GM18870 (cell line): ENCODE data around the gene WDR47.
"Not testable (repeated sequence)": the region's sequence is repeated elsewhere in the genome, so short reads cannot be mapped to it uniquely, and the experiment has no call there.

Experiments used
- ATAC-seq: cut with Tn5 transposase; IDR thresholded peaks from one replicate; pipeline ENCODE4 v1.9.1; 2021; ENCODE audit warnings: moderate library complexity; ENCODE audit not compliant: unreplicated experiment

The WDR47 gene

GRCh38 chr1:109056064-109056463, 14.2 kb upstream of the WDR47 start:
- no peak for ATAC-seq

GRCh38 chr1:109052145-109052544, 10.2 kb upstream of the WDR47 start:
- not testable (repeated sequence) for ATAC-seq

- no peak for ATAC-seq
Observed at GRCh38 chr1:109050228-109050995, 8.5 kb upstream of the WDR47 start.

- ATAC-seq: no peak
Observed at GRCh38 chr1:109048335-109048734, 6.4 kb upstream of the WDR47 start.

GRCh38 chr1:109047339-109047738, 5.4 kb upstream of the WDR47 start:
- ATAC-seq: no peak

- ATAC-seq: no peak
Observed at GRCh38 chr1:109046671-109047070, 4.8 kb upstream of the WDR47 start.

GRCh38 chr1:109045595-109045994, 3.7 kb upstream of the WDR47 start:
- ATAC-seq: no peak

GRCh38 chr1:109040989-109041620, 797 bp downstream of the WDR47 start:
- ATAC-seq: peak; percentile 22

GRCh38 chr1:109040627-109040988, 1.3 kb downstream of the WDR47 start:
- ATAC-seq: no peak

GRCh38 chr1:109034382-109034781, 7.5 kb downstream of the WDR47 start:
- ATAC-seq: no peak

GRCh38 chr1:109029493-109029892, 12.4 kb downstream of the WDR47 start:
- ATAC-seq: not testable (repeated sequence)

GRCh38 chr1:109027841-109028240, 14.1 kb downstream of the WDR47 start:
- ATAC-seq: no peak

- ATAC-seq: no peak
Observed at GRCh38 chr1:109025694-109026093, 16.2 kb downstream of the WDR47 start.

GRCh38 chr1:109024646-109025045, 17.3 kb downstream of the WDR47 start:
- ATAC-seq: no peak

- no peak for ATAC-seq
Observed at GRCh38 chr1:109020693-109021257, 21.1 kb downstream of the WDR47 start.

- ATAC-seq: not testable (repeated sequence)
Observed at GRCh38 chr1:109017719-109018118, 24.2 kb downstream of the WDR47 start.

GRCh38 chr1:109017134-109017533, 24.8 kb downstream of the WDR47 start:
- ATAC-seq: no peak

GRCh38 chr1:109011335-109011734, 30.6 kb downstream of the WDR47 start:
- ATAC-seq: no peak

- not testable (repeated sequence) for ATAC-seq
Observed at GRCh38 chr1:108996622-108997021, 45.3 kb downstream of the WDR47 start.

GRCh38 chr1:108983114-108983513, 58.8 kb downstream of the WDR47 start:
- no peak for ATAC-seq

- no peak for ATAC-seq
Observed at GRCh38 chr1:108976658-108977057, 65.2 kb downstream of the WDR47 start.

- no peak for ATAC-seq
Observed at GRCh38 chr1:108972951-108973350, 69.0 kb downstream of the WDR47 start.
